ENCODE data around the gene RPL23.

RPL23 gene

GRCh38 chr17:38800237-38800760, 53.2 kb downstream of the RPL23 start:
- no peak for DNase-seq

DNA sequence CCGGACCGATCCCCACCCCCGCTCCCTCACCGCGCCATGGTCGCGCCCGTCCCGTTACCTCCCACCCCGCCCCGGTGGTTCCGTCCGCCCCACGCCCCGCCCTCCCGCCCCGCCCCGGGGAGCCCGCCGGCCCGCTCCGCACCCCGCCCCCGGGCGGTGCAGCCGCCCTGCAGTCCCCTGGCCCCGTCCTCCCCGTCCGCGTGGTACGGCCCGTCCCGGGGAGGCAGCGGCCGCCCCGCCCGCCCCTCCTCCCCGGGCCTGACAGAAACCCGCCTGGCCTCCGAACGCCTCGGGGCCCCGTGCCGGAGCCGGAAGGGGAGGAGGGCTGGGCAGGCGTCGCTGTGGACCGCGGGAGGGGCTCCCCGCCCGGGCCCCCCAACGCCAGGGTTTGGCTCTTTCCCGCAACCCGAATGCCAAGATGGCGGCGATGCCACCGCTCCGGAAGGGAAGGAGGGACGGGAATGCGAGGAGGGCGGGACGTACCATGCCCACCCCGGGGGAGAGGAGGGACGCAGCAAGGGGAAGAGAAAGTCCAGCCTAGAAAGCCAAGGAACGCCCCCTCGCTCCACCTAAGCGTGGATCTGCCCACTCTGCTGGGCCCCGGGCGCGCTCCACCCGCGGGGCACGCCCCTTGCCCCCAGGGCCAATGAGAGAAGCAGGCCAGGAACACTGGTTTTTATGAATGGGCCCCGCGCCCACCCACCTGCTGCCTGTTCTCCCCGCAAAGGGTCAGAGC, 53.9 kb downstream of the RPL23 start, which contains the start of gene PIP4K2B:
Gene PIP4K2B, minus strand, starts transcription at position 56 of the 736 bp plus-strand sequence. CDS start 132 bp downstream, outside the sequence.
- peak; percentile 56 to 97 (median 93) for DNase-seq

DNA sequence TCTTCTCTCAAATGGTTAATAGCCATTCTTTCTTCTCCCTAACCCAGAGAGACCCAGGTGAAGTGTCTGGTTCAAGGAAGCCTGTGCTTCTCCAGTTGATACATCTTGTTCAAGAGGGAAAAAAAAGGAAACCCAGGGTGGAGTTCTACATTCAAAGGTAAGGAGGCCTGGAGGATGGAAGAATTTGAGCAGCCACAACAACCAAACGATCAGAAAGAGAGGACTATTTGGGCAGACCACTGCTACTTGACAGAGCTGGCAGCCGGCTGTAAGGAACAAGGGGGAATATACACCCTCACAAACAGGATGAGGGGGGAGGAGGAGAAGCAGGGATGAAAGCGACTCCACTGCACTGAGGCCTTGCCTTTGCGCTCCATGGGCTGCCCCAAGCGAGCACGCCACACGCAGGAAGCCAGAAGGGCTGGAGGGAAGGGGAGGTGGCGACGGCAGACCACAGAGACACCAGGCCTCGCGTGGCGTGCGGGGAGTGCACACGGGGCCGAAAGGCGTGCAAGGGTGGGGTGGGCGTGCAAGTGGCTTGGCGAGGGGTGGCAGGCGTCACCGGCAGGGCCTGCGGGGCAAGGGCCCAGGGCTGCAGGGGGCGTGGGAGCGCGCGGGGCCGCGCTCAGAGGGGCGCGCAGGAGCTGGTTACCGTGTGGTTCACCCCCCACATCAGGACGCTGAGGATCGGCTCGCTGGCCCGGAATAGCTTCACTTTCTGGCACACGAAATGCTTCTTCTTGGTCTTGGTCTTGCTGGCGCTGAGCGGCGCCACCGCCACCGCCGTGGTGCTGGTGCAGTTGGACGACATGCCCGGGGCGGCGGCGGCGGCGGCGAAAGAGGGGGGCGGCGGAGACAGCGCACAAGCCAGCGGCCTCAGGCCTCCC, 54.7 kb downstream of the RPL23 start:
- DNase-seq: peak in 42 of 58 donors; percentile 16 to 72 (median 52)
